SU-DHL-6 (cell line): ENCODE measurements around the gene SGTB.

Experiments
- H2AFZ ChIP-seq: fragments of 200-600 bp; sonication (generic); 2 replicates; pipeline ENCODE4 v1.6.1; 2014; ENCODE audit warnings: low read depth, mild to moderate bottlenecking, moderate library complexity, mixed read lengths, antibody characterized with exemption, low read length; ENCODE audit not compliant: severe bottlenecking
- H3F3A ChIP-seq: fragments of 200-600 bp; shearing (Covaris generic); 2 replicates; pipeline ENCODE4 v1.6.0; 2016; ENCODE audit warnings: antibody characterized with exemption, mild to moderate bottlenecking; ENCODE audit not compliant: insufficient read depth
- H3K27ac ChIP-seq: fragments of 200-600 bp; sonication (generic); 2 replicates; pipeline ENCODE4 v1.5.1; 2016; ENCODE audit warnings: low read depth, mild to moderate bottlenecking, low read length, moderate library complexity, mixed read lengths
- H3K27me3 ChIP-seq: fragments of 200-600 bp; sonication (generic), shearing (Covaris generic); 2 replicates; pipeline ENCODE4 v1.6.0; 2014; ENCODE audit warnings: mild to moderate bottlenecking, low read length
- H3K36me3 ChIP-seq: fragments of 200-600 bp; sonication (generic); 2 replicates; pipeline ENCODE4 v1.6.1; 2014; ENCODE audit warnings: mild to moderate bottlenecking, low read length, mixed read lengths
- H3K4me2 ChIP-seq: fragments of 300-600, 200-600 bp; shearing (Covaris generic), sonication (generic); 2 replicates; pipeline ENCODE4 v1.6.0; 2014; ENCODE audit warnings: low read length, low read depth, mild to moderate bottlenecking; ENCODE audit not compliant: poor library complexity, severe bottlenecking
- H3K4me3 ChIP-seq: fragments of 200-600 bp; sonication (generic); 2 replicates; pipeline ENCODE4 v1.5.1; 2014; ENCODE audit warnings: antibody characterized with exemption, low read length, mild to moderate bottlenecking, mixed read lengths; ENCODE audit not compliant: insufficient read depth, poor library complexity, severe bottlenecking
- H3K79me2 ChIP-seq: fragments of 200-600 bp; sonication (generic); 2 replicates; pipeline ENCODE4 v1.6.1; 2014; ENCODE audit warnings: mild to moderate bottlenecking, low read length, moderate library complexity; ENCODE audit not compliant: insufficient read depth
- H3K9ac ChIP-seq: fragments of 200-600 bp; sonication (generic); 2 replicates; pipeline ENCODE4 v1.7.0; 2014; ENCODE audit warnings: mild to moderate bottlenecking, low read length
- H3K9me2 ChIP-seq: fragments of 200-600 bp; sonication (generic); replicated peaks from 2 replicates; pipeline ENCODE4 v1.6.1; 2014; ENCODE audit warnings: low read length; ENCODE audit not compliant: insufficient read depth
- H3K9me3 ChIP-seq: fragments of 200-600 bp; sonication (generic); 2 replicates; pipeline ENCODE4 v1.6.1; 2014; ENCODE audit warnings: low read length, mixed read lengths; ENCODE audit not compliant: insufficient read depth
- H4K20me1 ChIP-seq: fragments of 200-600 bp; sonication (generic); 2 replicates; pipeline ENCODE4 v1.6.1; 2014; ENCODE audit warnings: low read depth, mild to moderate bottlenecking, antibody characterized with exemption, low read length, moderate library complexity, mixed read lengths
- EZH2phosphoT487 ChIP-seq: fragments of 200-600 bp; sonication (generic), shearing (Covaris generic); conservative IDR thresholded peaks from 2 replicates; pipeline ENCODE4 v1.6.1; 2018; ENCODE audit warnings: mild to moderate bottlenecking, antibody characterized with exemption, low read length, moderate library complexity, mixed read lengths
- TF ChIP-seq, protein P1 (sequence below): fragments of 200-600 bp; sonication (generic); IDR thresholded peaks from one replicate; pipeline ENCODE4 v1.5.1; 2017; ENCODE audit warnings: antibody characterized with exemption, mild to moderate bottlenecking, low read length, moderate library complexity; ENCODE audit not compliant: insufficient read depth, poor library complexity, severe bottlenecking

The SGTB gene

DNA sequence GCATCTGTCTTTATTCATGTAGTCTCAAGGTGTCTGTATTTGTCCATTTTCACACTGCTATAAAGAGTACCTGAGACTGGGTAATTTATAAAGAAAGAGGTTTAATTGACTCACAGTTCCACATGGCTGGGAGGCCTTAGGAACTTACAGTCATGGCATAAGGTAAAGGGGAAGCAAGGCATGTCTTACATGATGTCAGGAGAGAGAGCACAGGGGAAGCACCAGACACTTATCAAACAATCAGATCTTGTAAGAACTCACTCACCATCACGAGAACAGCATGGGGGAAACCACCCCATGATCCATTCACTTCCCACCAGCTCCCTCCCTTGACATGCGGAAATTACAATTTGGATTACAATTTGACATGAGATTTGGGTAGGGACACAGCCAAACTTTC, 44.3 kb upstream of the SGTB start:
- Histone ChIP-seq H3K27ac (no peak overlapping the region), H3K79me2 (no peaks in the 10 kb centered on the region), H3K27me3 (no peaks in the 10 kb centered on the region), H3K4me3 (no peak overlapping the region), H4K20me1 (no peaks in the 10 kb centered on the region), H3K9me3 (no peaks in the 10 kb centered on the region), H3K36me3 (0 out of 2 replicates have a peak, but pooled peaks cover 4% of the 10 kb centered on the region), H3K4me2 (no peak overlapping the region), H2AFZ (no peak overlapping the region), H3K9ac (no peak overlapping the region), H3F3A (no peaks in the 10 kb centered on the region), H3K9me2 (no peaks in the 10 kb centered on the region)
- TF ChIP-seq, protein P1, sequence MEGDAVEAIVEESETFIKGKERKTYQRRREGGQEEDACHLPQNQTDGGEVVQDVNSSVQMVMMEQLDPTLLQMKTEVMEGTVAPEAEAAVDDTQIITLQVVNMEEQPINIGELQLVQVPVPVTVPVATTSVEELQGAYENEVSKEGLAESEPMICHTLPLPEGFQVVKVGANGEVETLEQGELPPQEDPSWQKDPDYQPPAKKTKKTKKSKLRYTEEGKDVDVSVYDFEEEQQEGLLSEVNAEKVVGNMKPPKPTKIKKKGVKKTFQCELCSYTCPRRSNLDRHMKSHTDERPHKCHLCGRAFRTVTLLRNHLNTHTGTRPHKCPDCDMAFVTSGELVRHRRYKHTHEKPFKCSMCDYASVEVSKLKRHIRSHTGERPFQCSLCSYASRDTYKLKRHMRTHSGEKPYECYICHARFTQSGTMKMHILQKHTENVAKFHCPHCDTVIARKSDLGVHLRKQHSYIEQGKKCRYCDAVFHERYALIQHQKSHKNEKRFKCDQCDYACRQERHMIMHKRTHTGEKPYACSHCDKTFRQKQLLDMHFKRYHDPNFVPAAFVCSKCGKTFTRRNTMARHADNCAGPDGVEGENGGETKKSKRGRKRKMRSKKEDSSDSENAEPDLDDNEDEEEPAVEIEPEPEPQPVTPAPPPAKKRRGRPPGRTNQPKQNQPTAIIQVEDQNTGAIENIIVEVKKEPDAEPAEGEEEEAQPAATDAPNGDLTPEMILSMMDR: no peak
- TF ChIP-seq EZH2phosphoT487: no peak

DNA sequence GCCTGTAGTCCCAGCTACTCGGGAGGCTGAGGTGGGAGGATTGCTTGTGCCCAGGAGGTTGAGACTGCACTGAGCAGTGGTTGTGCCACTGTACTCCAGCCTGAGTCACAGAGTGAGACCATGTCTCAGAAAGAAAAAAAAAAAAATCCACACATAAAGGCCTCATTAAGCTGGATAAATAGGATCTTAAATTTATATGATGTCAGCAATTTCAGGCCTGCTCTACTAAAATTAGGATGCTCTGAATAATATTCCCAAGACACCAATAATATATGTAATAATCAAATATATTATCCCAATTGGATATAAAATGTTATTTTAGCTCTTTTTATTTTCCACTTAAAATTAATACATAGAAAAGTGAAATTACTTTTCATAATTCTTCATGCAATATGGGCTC, 43.7 kb upstream of the SGTB start:
- no peak for TF ChIP-seq EZH2phosphoT487
- TF ChIP-seq, protein P1: no peak
- no peaks in the 10 kb centered on the region for H3K27me3 ChIP-seq
- H4K20me1 ChIP-seq: no peaks in the 10 kb centered on the region

DNA sequence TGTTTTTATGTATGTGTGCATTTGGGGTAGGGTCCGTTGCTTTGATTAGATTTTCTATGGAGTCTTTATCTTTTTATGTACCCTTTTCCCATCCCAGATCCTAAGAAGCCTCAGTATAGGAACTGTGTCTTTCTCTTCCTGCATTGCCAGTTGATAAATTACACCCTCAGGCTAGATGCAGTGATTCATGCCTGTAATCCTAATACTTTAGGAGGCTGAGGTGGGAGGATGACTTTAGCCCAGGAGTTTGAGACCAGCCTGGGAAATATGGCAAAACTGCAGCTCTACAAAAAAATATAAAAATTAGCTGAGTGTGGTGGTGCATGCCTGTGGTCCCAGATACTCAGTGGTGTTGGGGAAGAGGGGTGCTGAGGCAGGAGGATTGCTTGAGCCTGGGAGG, 40.3 kb upstream of the SGTB start:
- Histone ChIP-seq H2AFZ (no peak overlapping the region), H3K79me2 (no peaks in the 10 kb centered on the region), H3F3A (no peaks in the 10 kb centered on the region), H3K4me2 (no peak overlapping the region), H3K27ac (no peak overlapping the region), H3K9ac (no peak overlapping the region), H3K27me3 (no peaks in the 10 kb centered on the region), H3K9me3 (no peaks in the 10 kb centered on the region), H3K36me3 (0 out of 2 replicates have a peak, but pooled peaks cover 4% of the 10 kb centered on the region), H4K20me1 (no peaks in the 10 kb centered on the region), H3K9me2 (no peaks in the 10 kb centered on the region), H3K4me3 (no peak overlapping the region)
- no peak for TF ChIP-seq EZH2phosphoT487
- TF ChIP-seq, protein P1: no peak

More for the DNA sequence above, 43.7 kb upstream of the SGTB start:
- no peak overlapping the region for H2AFZ ChIP-seq
- H3K36me3 ChIP-seq: 0 out of 2 replicates have a peak, but pooled peaks cover 4% of the 10 kb centered on the region
- H3K4me2 ChIP-seq: no peak overlapping the region
- H3K27ac ChIP-seq: no peak overlapping the region
- no peaks in the 10 kb centered on the region for H3F3A ChIP-seq
- no peak overlapping the region for H3K9ac ChIP-seq
- no peak overlapping the region for H3K4me3 ChIP-seq
- H3K9me3 ChIP-seq: no peaks in the 10 kb centered on the region
- no peaks in the 10 kb centered on the region for H3K79me2 ChIP-seq
- H3K9me2 ChIP-seq: no peaks in the 10 kb centered on the region
